ENCODE measurements around the gene ARMC8. TPM values are rescaled to one million over a fixed set of nuclear protein-coding genes. Genes with fewer than 3 reads are reported as not detected.

Gene ARMC8
- total RNA-seq, 6 experiments from 2014 or later: 15.5 to 24.6 (median 18.6) TPM

- H3K36me3 ChIP-seq: peaks cover 0 to 48% (median 9%) of the 10 kb centered on the region in 4 donors
- 76% methylated on average over 2 of the region's 2 CpGs for WGBS (ENCODE audit: insufficient coverage, low coverage, low lambda C conversion rate, missing lambda C conversion rate)
- ATAC-seq: no peak
Observed at GRCh38 chr3:138230525-138230924, 43.4 kb downstream of the ARMC8 start.

GRCh38 chr3:138232705-138233364, 45.7 kb downstream of the ARMC8 start:
- Histone ChIP-seq H3K4me1 (no peaks in the 10 kb centered on the region), H3K27ac (no peak overlapping the region), H3K36me3 (peaks cover 0 to 44% (median 4%) of the 10 kb centered on the region in 4 donors), H3K9me3 (no peaks in the 10 kb centered on the region), H3K27me3 (no peaks in the 10 kb centered on the region), H3K4me3 (no peak overlapping the region)
- 98% methylated on average over 4 of the region's 4 CpGs for WGBS (ENCODE audit: insufficient coverage, low coverage, low lambda C conversion rate, missing lambda C conversion rate)
- no peak for ATAC-seq
- TF ChIP-seq POLR2A (IDR thresholded peaks at IDR 0.05) (no peak), CTCF (IDR thresholded peaks at IDR 0.05) (no peak)
- DNase-seq: no peak
- intact Hi-C loops (cut with DNase I): no loop called here

More at GRCh38 chr3:138230525-138230924, 43.4 kb downstream of the ARMC8 start:
- H3K4me1 ChIP-seq: no peaks in the 10 kb centered on the region
- H3K4me3 ChIP-seq: no peak overlapping the region
- no peak for DNase-seq
- H3K27me3 ChIP-seq: no peaks in the 10 kb centered on the region
- intact Hi-C loops (cut with DNase I): no loop called here
- H3K27ac ChIP-seq: no peak overlapping the region
- TF ChIP-seq CTCF (IDR thresholded peaks at IDR 0.05) (no peak), POLR2A (IDR thresholded peaks at IDR 0.05) (no peak)
- H3K9me3 ChIP-seq: no peaks in the 10 kb centered on the region

GRCh38 chr3:138234401-138235179, 47.5 kb downstream of the ARMC8 start:
- H3K36me3 ChIP-seq: peaks cover 0 to 45% (median 4%) of the 10 kb centered on the region in 4 donors
- TF ChIP-seq CTCF (IDR thresholded peaks at IDR 0.05) (no peak), POLR2A (IDR thresholded peaks at IDR 0.05) (no peak)
- no peak for ATAC-seq

GRCh38 chr3:138238711-138239110, 51.6 kb downstream of the ARMC8 start:
- H3K9me3 ChIP-seq: no peaks in the 10 kb centered on the region
- no peak overlapping the region for H3K27ac ChIP-seq
- WGBS (ENCODE audit: insufficient coverage, low coverage, low lambda C conversion rate, missing lambda C conversion rate): 92% methylated on average over 6 of the region's 6 CpGs
- intact Hi-C loops (cut with DNase I): no loop called here
- no peak overlapping the region for H3K4me3 ChIP-seq
- ATAC-seq: no peak
- H3K4me1 ChIP-seq: no peaks in the 10 kb centered on the region
- TF ChIP-seq POLR2A (IDR thresholded peaks at IDR 0.05): no peak
- no peak for TF ChIP-seq CTCF (IDR thresholded peaks at IDR 0.05)
- DNase-seq: no peak
- H3K27me3 ChIP-seq: no peaks in the 10 kb centered on the region
- H3K36me3 ChIP-seq: peaks cover 0 to 31% (median 1%) of the 10 kb centered on the region in 4 donors

More at GRCh38 chr3:138234401-138235179, 47.5 kb downstream of the ARMC8 start:
- Histone ChIP-seq H3K4me1 (no peaks in the 10 kb centered on the region), H3K9me3 (no peaks in the 10 kb centered on the region), H3K27ac (no peak overlapping the region), H3K27me3 (no peaks in the 10 kb centered on the region), H3K4me3 (no peak overlapping the region)
- DNase-seq: no peak
- intact Hi-C loops (cut with DNase I): no loop called here
- 75% methylated on average over 5 of the region's 5 CpGs for WGBS (ENCODE audit: insufficient coverage, low coverage, low lambda C conversion rate, missing lambda C conversion rate)
